Activated CD4-positive, alpha-beta T cell treated with anti-CD3 and anti-CD28 coated beads for 4 hours (primary cell): Measurements from ENCODE around the gene CAD.

Experiments
- DNase-seq, 2 donors: peaks; one replicate each; pipeline ENCODE4 v3.0.0-alpha.2; 2020

CAD gene

DNA sequence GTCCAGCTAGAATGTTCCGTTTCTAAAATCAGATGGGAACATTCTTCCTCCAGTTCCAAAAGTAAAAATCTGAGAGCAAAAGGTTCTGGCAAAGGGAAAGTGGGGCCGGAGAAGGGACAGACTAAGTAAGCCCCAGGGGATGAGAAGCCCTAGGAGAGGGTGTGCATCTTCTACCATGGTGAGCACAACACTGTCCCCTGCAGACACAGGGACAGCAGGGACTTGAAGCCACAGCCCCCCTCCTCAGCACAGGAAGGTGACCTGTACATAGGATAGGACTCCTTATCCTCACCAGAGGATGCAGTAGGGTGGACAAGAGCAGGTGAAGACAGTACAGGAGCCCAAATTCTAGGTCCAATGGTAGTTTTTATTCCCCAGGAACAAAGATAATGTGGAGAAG, 17.9 kb upstream of the CAD start:
- DNase-seq, result no peak

DNA sequence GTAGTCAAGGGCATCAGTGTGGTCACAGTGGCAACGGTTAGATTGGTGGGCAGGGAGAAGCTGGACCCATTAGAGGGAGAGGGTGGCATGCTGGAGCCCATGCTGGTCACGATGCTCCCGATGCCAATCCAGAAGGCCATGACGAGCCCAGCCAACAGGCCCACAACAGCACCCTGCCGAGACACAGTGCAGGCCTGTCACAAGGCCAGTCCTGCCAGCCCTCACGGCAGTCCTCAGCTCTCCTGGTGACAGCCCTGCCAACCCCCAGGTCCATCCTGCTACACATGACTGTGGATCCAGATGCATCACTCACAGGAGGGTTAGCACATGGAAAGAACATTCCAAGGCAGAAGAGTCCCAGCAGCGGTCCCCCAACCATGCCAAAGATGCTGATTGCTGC, 15.5 kb upstream of the CAD start:
- DNase-seq, result no peak

DNA sequence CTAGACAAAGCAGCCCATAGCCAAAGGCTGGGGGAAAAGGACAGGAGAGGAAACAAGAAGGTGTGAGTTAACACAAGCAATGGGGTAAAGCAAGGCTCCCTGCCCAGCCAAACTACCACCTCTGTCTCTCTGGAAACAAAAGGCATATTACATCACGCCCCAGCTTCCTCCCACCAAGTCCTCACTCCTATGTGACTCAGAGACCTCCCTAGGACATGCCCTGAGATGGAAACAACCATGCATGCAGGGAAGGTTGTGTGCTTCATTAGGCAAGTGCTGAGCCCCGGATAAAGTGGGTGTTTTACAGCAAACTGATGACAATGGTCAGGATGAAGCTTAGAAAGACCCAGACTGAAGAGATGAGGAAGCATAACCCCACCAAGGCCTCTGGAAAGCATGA, 14.3 kb upstream of the CAD start:
- DNase-seq, result no peak

DNA sequence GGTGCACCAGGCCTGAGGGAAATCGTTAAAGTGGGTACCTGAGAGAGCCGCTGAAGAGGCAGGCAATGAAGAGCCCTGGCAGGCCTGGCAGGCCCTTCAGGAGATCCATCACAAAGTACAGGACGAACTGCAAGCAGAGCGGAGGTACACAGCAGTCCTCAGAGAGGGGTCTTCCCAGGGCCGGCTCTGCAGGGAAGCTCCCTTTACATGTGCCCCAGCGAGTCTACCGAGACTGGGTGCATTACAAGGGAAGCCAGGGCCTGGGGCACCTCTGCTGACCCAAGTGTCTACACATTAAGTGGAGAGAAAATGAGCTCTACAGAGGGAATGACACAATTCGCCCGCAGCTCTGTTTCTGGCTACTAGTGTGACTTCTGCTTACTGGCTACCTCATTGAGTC, 13.4 kb upstream of the CAD start:
- no peak for DNase-seq

DNA sequence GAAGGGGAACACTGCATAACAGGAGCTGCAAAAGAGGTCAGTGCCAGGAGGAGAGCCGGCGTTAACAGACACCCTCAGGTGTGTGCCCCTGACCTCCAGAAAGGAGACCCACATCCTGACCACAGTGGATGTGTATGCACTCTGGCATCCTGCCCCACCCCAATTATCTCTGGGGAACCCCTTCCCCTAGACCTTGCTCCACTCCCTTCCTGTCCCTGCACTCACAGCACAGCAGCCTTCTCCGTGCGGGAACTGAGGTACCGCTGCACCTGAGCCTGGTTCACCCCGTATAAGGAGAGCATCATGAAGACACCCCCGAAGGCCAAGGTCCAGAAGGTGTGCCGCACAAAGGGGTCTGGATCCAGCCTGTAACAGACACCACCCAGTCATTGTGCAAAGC, 12.6 kb upstream of the CAD start:
- no peak for DNase-seq

DNA sequence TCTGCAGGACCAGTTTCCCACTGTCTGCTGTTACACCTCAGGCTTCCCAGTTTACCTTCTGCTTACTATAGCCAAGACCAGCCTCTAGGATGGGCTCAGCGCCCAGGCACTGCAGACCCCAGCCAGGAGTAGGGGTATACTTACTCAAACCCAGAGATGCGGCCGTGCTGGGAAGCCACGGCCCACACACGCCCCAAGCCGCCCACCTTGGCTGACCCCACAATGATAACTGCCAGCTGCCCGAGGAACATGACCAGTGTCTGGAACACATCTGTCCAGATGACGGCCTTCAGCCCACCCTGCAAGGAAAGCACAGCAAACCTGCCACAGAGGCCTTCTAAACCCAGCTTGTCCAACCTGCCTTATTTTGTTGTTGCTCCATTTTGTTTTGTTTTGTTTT, 12.0 kb upstream of the CAD start:
- DNase-seq, result no peak

DNA sequence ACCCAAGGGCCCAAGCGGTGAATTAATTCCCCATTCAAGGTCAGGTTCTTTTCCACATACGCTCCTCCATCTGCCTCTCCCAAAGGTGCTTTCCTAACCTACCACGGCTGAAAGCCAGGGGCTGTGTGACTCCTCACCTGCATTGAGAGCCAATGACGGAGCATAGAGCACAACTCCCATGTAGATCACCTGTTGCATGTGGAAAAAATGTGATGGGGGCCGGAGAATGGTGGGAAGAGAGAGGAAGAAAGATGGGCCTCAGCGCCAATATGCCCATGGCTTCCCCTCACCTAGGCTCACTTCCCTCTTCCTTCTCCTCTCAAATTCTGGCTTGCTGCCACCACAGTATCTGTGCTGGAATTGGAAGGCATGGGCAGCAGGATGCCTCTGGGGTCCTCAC, 10.8 kb upstream of the CAD start:
- DNase-seq, result no peak

DNA sequence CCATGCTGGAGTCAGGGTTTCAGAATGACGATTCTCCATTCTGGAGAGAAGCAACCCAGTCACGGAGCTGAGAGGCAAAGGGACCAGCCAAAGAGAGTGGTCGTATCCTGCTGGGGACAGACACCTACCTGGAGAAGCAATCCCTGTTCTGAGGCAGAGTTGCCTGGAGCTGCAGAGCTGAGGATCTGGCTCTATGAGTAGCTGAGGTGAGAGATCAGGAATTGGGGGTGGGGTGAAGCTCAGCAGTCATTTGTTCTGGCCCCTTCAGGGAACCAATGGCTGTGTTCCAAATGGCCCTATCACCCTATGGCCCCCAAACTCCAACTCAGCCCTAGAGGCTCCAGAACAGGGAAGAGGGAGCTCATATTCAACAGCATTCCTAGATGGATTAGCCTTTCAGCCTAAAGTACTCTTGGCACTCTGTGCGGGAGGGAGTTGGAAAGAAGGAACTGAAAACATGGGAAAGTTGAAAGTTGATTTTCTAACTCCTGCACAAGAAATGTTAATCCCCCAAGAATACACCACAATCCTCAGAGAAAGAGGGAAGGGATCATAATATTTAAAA, 8.6 kb upstream of the CAD start:
- DNase-seq, result no peak

DNA sequence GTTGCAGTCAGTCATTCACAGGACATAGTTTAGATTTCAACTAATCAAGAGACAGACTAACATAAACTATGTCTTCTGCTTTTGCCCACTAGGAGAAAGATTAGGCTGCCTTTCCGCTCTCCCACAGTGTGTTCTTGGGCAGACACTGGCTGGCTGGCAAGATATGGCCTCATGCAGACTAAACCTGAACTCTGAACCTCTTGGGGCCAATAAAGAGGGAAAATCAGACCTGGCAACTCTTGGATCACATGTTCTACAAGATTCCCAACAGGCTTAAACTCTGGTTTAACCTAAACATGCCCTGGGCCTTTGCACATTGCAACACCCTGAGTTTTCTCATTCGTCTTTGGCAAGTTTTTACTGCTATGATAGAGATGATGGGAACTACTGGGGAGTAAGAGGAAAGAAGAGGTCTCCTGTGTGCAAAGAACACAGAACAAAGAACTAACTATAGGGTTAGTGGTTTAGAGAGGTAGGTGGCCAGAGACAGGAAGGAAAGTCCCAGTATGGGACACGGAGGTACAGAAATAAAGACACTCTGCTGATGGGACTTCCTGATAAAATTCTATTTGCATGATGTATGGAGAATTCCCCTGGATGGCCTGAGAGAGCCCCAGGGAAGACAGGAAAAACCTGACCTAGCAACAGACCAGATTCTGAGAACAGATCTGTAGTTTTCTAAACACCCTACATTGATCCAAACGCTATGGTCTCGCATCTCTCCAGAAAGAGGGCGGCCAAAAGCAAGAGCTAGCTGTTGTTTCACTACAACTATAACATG, 7.4 kb upstream of the CAD start:
- DNase-seq, result no peak

DNA sequence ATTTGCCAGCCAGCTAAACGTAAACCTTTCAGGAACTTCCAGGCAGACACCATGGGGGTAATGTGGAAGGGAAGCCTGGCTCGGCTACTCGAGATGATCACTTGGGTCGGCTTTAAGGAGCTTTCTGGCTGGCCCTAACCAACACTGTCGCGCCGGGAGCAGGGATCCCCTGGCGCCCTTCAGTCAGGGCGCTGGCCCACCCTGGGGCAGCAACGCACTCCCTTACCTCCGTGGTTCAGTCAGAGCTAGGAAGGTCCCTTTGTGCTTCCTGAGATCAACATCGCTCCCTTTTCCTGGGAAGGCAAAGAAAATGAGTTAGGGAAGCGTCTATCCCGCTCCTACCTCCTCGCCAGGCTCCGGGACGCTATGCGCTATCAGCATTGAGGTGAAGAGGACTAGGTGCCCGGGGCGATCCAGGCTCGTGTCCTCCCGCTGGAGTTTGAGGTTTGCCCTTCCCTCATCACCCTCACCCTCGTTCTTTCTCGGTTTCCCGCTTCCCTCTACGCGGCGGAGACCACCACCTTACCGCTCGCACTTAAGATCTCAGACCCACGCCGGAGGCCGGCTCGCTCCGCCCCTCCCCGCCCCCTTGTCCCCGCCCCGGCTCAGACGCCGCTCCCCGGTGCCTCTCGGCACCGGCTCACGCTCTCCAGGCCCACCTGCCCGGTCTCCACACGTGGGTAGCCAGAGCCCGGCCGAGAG, 5.8 kb upstream of the CAD start:
- no peak for DNase-seq

DNA sequence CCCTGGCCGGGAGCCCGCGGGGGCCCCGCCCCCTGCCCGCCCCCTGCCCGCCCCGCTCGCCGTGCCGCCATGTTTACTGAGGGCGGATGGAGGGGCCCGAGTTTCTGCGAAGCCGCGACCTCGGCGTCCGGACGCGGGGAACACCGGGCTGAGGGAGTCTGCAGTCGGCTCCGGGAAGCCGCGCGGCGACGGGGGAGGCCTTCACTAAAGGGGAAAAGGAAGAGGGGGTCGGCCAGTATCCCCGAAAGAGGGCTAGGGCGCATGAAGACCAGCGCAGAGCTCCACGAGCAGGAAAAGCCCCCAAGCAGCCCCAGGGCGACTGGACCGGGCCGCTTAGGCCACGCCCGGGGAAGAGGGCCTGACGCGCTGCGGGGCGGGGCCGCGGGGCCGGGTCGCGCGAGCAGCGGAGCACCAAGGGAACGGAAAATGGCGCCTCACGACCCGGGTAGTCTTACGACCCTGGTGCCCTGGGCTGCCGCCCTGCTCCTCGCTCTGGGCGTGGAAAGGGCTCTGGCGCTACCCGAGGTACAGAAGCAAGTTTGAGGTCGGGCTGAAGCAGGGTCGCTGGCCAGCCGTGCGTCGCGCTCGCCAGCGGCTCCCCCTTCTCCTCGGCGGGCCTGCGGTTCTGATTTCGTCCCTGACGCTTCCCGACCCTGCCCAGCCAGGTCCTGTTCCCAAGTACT, 5.1 kb upstream of the CAD start, which contains the start of the genes ATRAID and SLC5A6:
Gene ATRAID, plus strand, starts transcription at position 99 of the 683 bp plus-strand sequence. Its CDS starts 328 bp downstream, at position 427.
Gene SLC5A6, minus strand, starts transcription at position 326 of the 683 bp plus-strand sequence. CDS start 4,618 bp downstream, outside the sequence.
- DNase-seq, result peak; percentile 85 to 89

DNA sequence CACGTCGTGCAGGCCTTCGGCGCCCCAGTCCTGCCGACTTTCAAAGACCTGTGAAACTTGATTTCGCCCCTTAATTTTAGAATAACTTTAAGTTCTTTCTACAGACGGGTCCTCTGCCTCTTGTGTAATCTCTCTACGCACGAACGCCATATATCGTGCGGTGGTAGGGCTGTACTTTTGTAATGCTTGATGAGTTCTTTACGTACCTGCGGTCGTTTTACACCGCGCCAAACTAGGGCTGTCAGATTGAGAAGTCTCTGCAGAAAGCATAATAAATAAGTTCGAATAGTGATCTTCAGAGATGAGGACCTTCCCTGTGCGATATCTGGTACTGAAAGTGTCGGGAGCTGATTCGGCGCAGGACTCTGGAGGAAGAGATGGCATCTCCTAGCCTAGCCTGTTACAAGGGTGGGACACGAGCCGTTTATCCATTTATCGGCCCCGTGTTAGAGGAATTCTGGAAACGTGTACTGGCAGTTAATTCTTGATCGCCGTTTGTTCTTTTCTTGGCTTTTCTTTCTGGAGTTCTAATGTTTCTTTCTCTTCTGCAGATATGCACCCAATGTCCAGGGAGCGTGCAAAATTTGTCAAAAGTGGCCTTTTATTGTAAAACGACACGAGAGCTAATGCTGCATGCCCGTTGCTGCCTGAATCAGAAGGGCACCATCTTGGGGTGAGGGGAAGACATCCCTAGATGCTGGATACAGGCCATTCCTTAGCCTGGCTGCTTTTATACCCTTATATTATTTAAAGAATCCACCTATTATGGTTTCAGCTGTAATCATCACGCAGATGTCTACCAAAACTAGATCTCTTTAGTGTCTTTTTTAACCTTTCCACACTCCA, 4.3 kb upstream of the CAD start:
- no peak for DNase-seq

DNA sequence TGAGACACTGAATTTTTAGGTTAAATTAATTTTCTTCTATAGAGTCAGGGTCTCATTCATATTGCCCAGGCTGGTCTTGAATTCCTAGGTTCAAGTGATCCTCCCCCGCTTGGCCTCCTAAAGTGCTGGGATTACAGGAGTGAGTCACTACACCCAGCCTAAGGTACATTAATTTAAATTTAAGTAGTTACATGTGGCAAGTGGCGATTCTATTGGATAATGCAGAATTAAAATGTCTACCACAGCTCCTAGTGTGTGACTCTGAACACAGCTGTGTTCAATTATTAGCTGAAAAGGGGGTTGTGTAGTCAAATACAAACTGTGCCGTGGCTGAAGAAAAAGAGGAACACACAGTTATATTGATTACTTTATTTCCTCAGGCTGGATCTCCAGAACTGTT, 2.2 kb upstream of the CAD start:
- DNase-seq, result no peak

DNA sequence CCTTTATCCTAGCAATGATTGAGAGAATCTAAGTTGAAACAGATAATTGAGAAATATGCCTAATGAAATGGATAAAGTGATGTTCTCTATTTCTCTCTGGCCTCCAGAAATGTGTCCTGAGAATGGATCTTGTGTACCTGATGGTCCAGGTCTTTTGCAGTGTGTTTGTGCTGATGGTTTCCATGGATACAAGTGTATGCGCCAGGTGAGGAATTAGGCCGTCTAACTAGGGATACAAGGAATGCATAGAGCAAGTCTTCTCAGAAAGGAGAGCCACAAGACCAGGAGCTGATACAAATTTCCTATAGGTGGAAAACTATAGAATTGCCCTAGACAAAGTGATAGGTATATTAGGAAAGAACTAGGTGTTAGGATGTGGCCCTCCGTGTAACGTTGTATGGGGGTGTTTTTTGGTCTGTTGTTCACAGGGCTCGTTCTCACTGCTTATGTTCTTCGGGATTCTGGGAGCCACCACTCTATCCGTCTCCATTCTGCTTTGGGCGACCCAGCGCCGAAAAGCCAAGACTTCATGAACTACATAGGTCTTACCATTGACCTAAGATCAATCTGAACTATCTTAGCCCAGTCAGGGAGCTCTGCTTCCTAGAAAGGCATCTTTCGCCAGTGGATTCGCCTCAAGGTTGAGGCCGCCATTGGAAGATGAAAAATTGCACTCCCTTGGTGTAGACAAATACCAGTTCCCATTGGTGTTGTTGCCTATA, 592 bp upstream of the CAD start:
- DNase-seq, result no peak

DNA sequence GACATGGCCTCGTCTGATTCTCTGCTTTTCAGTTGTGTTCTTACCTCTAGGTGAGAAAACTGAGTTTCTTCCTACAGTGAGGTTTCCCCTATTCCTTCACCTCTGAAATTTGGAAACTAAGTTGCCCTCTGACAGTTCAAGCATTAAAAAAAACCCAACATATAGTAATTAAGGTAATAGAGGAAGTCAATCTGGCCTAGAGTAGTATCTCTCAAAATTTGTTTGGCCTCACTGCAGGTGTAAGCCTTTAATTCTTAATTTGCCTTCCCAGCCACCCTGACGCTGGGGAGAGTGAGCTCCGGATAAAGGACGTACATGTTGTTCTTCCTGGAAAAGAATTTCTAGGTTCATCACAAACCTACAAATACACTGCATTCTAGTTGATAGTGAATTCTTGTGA, 1.4 kb downstream of the CAD start:
- DNase-seq, result no peak

DNA sequence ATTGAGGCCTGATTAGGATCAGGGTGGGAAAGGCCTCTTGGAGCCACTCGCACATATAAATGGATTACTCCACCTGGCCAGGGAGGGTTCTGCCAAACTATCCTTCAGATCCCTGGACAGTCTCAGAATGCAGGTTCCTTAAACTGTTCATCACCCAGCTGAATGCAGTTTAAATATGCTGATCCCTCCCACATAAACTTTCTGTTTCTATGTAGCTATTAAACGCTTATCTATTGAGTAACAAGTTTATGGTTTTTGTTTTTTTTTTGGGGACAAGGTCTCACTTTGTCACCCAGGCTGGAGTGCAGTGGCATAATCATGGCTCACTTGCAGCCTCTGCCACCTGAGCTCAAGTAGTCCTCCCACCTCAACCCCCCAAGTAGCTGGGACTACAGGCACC, 1.9 kb downstream of the CAD start:
- no peak for DNase-seq

DNA sequence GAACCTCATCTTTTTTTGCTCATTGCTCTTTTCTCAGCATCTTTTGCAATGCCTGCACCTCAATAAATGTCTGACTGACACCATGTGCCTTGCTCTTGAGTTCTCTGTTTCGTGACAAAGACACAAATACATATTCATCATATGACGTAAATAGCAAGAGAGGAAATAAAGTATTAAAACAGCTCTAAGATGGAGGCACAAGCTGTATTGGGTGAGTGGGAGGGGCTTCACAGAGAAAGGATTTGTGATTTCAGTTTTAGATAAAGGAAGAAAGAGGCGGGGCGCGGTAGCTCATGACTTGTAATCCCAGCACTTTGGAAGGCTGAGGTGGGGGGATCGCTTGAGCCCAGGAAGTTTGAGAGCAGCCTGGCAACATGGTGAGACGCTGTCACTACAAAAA, 2.9 kb downstream of the CAD start:
- DNase-seq, result no peak

DNA sequence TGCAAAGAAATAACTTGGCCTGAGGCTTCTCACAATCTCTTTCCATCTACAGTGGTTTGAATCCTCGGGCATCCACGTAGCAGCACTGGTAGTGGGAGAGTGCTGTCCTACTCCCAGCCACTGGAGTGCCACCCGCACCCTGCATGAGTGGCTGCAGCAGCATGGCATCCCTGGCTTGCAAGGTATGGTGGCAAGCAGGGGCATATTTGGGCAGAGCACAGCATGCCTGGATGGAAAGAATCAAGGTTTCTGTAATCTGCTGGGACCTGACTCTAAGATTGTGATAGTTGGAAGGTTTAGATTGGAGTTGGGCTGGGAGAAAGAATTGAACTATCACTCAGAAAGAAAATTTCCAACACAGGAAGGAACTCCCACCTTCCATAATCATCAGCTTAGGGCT, 4.0 kb downstream of the CAD start:
- no peak for DNase-seq

DNA sequence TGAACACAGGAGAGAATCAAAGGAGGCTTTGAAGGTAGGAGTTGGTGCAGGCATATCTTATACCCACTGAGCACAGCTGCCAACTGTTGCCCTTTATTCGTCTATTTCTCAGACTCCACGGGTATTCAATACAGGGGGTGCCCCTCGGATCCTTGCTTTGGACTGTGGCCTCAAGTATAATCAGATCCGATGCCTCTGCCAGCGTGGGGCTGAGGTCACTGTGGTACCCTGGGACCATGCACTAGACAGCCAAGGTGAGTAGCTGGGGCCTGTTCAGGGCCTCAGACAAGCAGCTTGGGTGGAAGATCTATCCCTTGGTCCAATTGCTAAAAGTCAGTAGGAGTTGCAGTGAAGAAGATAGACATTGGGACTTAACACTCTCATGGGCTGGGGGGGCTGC, 5.2 kb downstream of the CAD start:
- no peak for DNase-seq

DNA sequence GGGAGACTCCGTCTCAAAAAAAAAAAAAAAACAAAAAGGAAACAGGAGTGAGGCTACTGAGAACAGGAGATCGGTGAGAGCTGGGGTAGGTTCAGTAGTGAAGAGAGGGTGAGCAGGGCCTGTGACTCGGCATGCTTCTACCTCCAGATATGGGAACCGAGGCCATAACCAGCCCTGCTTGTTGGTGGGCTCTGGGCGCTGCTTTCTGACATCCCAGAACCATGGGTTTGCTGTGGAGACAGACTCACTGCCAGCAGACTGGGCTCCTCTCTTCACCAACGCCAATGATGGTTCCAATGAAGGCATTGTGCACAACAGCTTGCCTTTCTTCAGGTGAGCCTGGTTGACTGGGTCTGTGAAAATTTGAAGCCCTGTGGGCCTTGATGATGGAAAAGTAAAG, 6.2 kb downstream of the CAD start:
- DNase-seq, result no peak

DNA sequence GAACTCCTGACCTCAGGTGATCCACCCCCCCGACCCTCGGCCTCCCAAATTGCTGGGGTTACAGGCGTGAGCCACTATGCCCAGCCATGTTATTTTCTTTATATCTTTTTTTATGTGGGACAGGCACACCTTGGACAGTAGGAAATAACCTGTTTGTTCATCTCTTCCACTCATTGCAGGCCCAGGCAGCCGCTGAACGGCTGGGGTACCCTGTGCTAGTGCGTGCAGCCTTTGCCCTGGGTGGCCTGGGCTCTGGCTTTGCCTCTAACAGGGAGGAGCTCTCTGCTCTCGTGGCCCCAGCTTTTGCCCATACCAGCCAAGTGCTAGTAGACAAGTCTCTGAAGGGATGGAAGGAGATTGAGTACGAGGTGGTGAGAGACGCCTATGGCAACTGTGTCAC, 8.4 kb downstream of the CAD start:
- DNase-seq, result no peak

DNA sequence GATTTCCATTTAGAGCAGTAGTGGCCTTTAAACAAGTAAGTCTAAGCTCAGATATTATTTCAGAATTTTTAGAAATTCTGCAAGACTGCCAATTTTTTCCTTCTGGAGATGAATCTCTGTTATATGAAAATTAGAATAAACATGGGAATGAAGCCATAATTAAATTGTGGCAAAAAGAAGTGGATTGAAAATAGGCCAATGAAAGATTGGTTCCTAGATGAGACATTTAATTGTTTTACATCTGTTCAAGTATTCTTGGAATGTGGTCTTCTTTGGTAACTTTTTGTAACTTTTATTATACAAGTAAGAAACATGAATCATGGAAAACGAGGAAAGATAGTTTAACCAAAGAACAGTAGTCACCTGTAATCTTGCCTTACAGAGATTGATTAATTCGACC, 10.3 kb downstream of the CAD start:
- DNase-seq, result no peak
